HL-60 (cell line): ENCODE results near the gene PTPN22.

Experiments
- POLR2AphosphoS5 ChIP-seq: IDR thresholded peaks from 2 replicates; pipeline ENCODE4 v1.6.1; 2012; ENCODE audit warnings: low read depth
- SPI1 ChIP-seq: IDR thresholded peaks from 2 replicates; pipeline ENCODE4 v1.6.1; 2012; ENCODE audit warnings: low read depth, mild to moderate bottlenecking, borderline replicate concordance
- TF ChIP-seq, protein P1 (sequence below): IDR thresholded peaks from 2 replicates; pipeline ENCODE4 v1.6.1; 2012; ENCODE audit warnings: low read depth; ENCODE audit not compliant: insufficient replicate concordance

DNA sequence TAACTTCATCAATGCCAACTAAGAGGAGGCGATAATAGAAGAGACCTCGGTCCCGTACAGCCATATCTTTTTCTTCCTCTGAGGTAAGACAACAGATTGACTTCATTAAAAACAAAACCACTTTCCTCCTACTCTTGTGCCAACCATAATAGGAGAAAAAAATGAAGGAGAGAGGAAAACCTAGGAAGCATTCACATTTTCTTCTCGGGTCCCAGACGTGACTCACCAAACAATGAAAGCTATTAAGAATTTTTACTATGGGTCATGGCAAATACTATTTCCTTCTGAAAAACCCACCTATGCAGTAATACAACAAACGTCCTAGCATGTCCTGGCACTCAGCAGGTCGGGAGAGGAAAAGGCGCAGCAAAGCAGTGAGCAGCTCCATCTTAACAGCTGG is 24.4 kb upstream of the PTPN22 start:
- TF ChIP-seq, protein P1, sequence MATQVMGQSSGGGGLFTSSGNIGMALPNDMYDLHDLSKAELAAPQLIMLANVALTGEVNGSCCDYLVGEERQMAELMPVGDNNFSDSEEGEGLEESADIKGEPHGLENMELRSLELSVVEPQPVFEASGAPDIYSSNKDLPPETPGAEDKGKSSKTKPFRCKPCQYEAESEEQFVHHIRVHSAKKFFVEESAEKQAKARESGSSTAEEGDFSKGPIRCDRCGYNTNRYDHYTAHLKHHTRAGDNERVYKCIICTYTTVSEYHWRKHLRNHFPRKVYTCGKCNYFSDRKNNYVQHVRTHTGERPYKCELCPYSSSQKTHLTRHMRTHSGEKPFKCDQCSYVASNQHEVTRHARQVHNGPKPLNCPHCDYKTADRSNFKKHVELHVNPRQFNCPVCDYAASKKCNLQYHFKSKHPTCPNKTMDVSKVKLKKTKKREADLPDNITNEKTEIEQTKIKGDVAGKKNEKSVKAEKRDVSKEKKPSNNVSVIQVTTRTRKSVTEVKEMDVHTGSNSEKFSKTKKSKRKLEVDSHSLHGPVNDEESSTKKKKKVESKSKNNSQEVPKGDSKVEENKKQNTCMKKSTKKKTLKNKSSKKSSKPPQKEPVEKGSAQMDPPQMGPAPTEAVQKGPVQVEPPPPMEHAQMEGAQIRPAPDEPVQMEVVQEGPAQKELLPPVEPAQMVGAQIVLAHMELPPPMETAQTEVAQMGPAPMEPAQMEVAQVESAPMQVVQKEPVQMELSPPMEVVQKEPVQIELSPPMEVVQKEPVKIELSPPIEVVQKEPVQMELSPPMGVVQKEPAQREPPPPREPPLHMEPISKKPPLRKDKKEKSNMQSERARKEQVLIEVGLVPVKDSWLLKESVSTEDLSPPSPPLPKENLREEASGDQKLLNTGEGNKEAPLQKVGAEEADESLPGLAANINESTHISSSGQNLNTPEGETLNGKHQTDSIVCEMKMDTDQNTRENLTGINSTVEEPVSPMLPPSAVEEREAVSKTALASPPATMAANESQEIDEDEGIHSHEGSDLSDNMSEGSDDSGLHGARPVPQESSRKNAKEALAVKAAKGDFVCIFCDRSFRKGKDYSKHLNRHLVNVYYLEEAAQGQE = no peak
- TF ChIP-seq SPI1 (no peak), POLR2AphosphoS5 (no peak)
